GM23338 (cell line): ENCODE measurements around the gene PDE7B. TPM values are rescaled to one million over a fixed set of nuclear protein-coding genes. Genes with fewer than 3 reads are reported as not detected.

Experiments
- ATAC-seq: fragments of 200-7000 bp; cut with Tn5 transposase; 3 replicates; pipeline ENCODE4 v1.9.1; 2020
- DNase-seq: peaks from one replicate; pipeline ENCODE4 v3.0.0-alpha.2; 2015; ENCODE audit warnings: low spot score
- H2AFZ ChIP-seq: fragments of 200-600 bp; sonication (generic); 2 replicates; pipeline ENCODE4 v1.8.0; 2016; ENCODE audit warnings: antibody characterized with exemption, mild to moderate bottlenecking, moderate library complexity
- H3F3A ChIP-seq: fragments of 200-600 bp; sonication (generic); replicated peaks from 2 replicates; pipeline ENCODE4 v1.8.0; 2017; ENCODE audit warnings: antibody characterized with exemption, mixed run types, low read depth
- H3K27ac ChIP-seq: fragments of 200-600 bp; sonication (generic); 2 replicates; pipeline ENCODE4 v1.6.1; 2016; ENCODE audit warnings: low read depth
- H3K27me3 ChIP-seq: fragments of 200-600 bp; sonication (generic); 2 replicates; pipeline ENCODE4 v1.8.0; 2016; ENCODE audit warnings: mild to moderate bottlenecking, mixed run types, moderate library complexity; ENCODE audit not compliant: insufficient read depth
- H3K36me3 ChIP-seq: fragments of 200-600 bp; sonication (generic); 2 replicates; pipeline ENCODE4 v1.8.0; 2016; ENCODE audit warnings: mild to moderate bottlenecking; ENCODE audit not compliant: insufficient read depth
- H3K4me1 ChIP-seq: fragments of 200-600 bp; sonication (generic); 2 replicates; pipeline ENCODE4 v1.8.0; 2016; ENCODE audit warnings: mild to moderate bottlenecking, moderate library complexity; ENCODE audit not compliant: insufficient read depth
- H3K4me2 ChIP-seq: fragments of 200-600 bp; sonication (generic); 2 replicates; pipeline ENCODE4 v1.7.1; 2017; ENCODE audit warnings: mixed run types
- H3K4me3 ChIP-seq: fragments of 200-600 bp; sonication (generic); 2 replicates; pipeline ENCODE4 v1.6.1; 2016; ENCODE audit warnings: mixed run types
- H3K79me2 ChIP-seq: fragments of 200-600 bp; sonication (generic); replicated peaks from 2 replicates; pipeline ENCODE4 v1.8.0; 2017; ENCODE audit warnings: mild to moderate bottlenecking; ENCODE audit not compliant: insufficient read depth
- H3K9me2 ChIP-seq: fragments of 200-600 bp; sonication (generic); 2 replicates; pipeline ENCODE4 v1.8.0; 2017; ENCODE audit not compliant: insufficient read depth
- H4K20me1 ChIP-seq: fragments of 200-600 bp; sonication (generic); replicated peaks from 2 replicates; pipeline ENCODE4 v1.8.0; 2017; ENCODE audit warnings: mild to moderate bottlenecking; ENCODE audit not compliant: insufficient read depth
- H3K27ac Mint-ChIP-seq: 2 replicates; pipeline ENCODE4 v1.8.0; 2020; ENCODE audit warnings: inconsistent platforms, mild to moderate bottlenecking, moderate library complexity, mixed read lengths
- H3K27me3 Mint-ChIP-seq: 3 replicates; pipeline ENCODE4 v1.8.0; 2022; ENCODE audit warnings: low read depth, mild to moderate bottlenecking, moderate library complexity, mixed read lengths, inconsistent platforms; ENCODE audit not compliant: insufficient read depth, poor library complexity
- H3K36me3 Mint-ChIP-seq: 3 replicates; pipeline ENCODE4 v1.8.0; 2021; ENCODE audit warnings: low read depth, mild to moderate bottlenecking, inconsistent platforms, moderate library complexity, mixed read lengths
- H3K4me1 Mint-ChIP-seq: 3 replicates; pipeline ENCODE4 v1.8.0; 2020; ENCODE audit warnings: mild to moderate bottlenecking, inconsistent platforms, mixed read lengths
- H3K4me3 Mint-ChIP-seq: 3 replicates; pipeline ENCODE4 v1.8.0; 2021; ENCODE audit warnings: moderate library complexity, mild to moderate bottlenecking, inconsistent platforms, mixed read lengths
- H3K9me3 Mint-ChIP-seq: 3 replicates; pipeline ENCODE4 v1.8.0; 2020; ENCODE audit warnings: moderate library complexity, mild to moderate bottlenecking, inconsistent platforms, mixed read lengths
- CREB1 ChIP-seq: fragments of 250-450 bp; sonication (Bioruptor Pico); IDR thresholded peaks from 2 replicates; pipeline ENCODE4 v1.5.0; 2020; ENCODE audit warnings: low read depth, mild to moderate bottlenecking, moderate library complexity
- ETS1 ChIP-seq: IDR thresholded peaks from 2 replicates; pipeline ENCODE4 v1.6.1; 2016; ENCODE audit warnings: antibody characterized with exemption
- EZH2 ChIP-seq: fragments of 200-600 bp; sonication (generic); IDR thresholded peaks from one replicate; pipeline ENCODE4 v1.8.0; 2017; ENCODE audit warnings: antibody characterized with exemption, mild to moderate bottlenecking, low read depth; ENCODE audit not compliant: unreplicated experiment
- EZH2phosphoT487 ChIP-seq: fragments of 200-600 bp; sonication (generic); IDR thresholded peaks from one replicate; pipeline ENCODE4 v1.8.1; 2018; ENCODE audit warnings: antibody characterized with exemption; ENCODE audit not compliant: unreplicated experiment
- JUNB ChIP-seq: IDR thresholded peaks from one replicate; pipeline ENCODE4 v1.6.1; 2016; ENCODE audit warnings: antibody characterized with exemption; ENCODE audit not compliant: unreplicated experiment
- NANOG ChIP-seq: IDR thresholded peaks from 2 replicates; pipeline ENCODE4 v1.6.1; 2016; ENCODE audit warnings: antibody characterized with exemption, borderline replicate concordance
- POLR2AphosphoS5 ChIP-seq: IDR thresholded peaks from 2 replicates; pipeline ENCODE4 v1.6.1; 2016; ENCODE audit warnings: antibody characterized with exemption, low read depth
- STAT1 ChIP-seq: IDR thresholded peaks from one replicate; pipeline ENCODE4 v1.6.1; 2016; ENCODE audit warnings: antibody characterized with exemption; ENCODE audit not compliant: unreplicated experiment
- ZNF114 ChIP-seq: fragments of 250-450 bp; sonication (Bioruptor Pico); IDR thresholded peaks from 2 replicates; pipeline ENCODE4 v1.5.0; 2020; ENCODE audit warnings: mild to moderate bottlenecking, moderate library complexity
- polyA plus RNA-seq: library from polyadenylated mRNA; unstranded; fragments of >200 nt; fragmentation: Nextera tagmentation; extraction: Ambion mirVana; gene quantifications from 2 replicates; pipeline ENCODE4 v1.2.1, GENCODE V29; 2016
- total RNA-seq: library from RNA; depleted of rRNA; stranded (reverse); fragments of >200 nt; shearing (Covaris generic); gene quantifications from 2 replicates; pipeline ENCODE4 v1.2.3, GENCODE V29; 2014
- TF ChIP-seq, protein P1 (sequence below): fragments of 250-450 bp; sonication (Bioruptor Pico); IDR thresholded peaks from 2 replicates; pipeline ENCODE4 v1.5.0; 2020; ENCODE audit warnings: mild to moderate bottlenecking, moderate library complexity
- TF ChIP-seq, protein P2 (sequence below): IDR thresholded peaks from one replicate; pipeline ENCODE4 v1.6.1; 2018; ENCODE audit warnings: antibody characterized with exemption; ENCODE audit not compliant: unreplicated experiment

PDE7B gene
- total and polyA plus RNA-seq, 2 experiments from 2014 or later = 0.07 TPM; not detected in 1

DNA sequence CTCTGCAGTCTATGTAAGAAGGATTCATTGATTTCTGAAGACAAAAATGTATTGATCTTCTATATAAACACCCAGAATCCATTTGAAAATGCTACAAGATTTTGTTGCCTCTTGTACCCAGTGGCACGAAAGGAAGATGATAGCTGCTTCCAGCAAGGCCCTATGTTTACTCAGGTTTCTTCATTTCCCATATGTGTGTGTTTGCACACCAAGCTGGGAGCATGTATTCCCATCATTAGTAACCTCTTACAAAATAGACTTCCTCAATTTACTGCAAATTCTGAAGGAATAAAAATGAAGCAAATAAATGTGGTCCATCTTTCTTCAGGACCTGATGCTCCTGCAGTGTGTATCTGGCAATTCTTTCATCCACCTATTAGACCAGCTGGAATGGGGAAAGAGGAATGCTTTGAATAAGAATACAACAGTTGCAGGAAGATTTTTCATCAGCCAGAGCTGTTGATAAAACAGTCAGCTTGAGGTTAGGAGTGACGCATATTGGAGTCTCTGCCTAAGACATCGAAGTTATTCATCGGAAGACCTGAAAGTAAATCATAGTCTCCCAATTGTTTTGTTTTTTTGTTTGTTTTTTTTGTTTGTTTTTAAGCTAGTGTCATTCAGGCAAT lies 132.3 kb downstream of the PDE7B start (continued):
- TF ChIP-seq, protein P1, sequence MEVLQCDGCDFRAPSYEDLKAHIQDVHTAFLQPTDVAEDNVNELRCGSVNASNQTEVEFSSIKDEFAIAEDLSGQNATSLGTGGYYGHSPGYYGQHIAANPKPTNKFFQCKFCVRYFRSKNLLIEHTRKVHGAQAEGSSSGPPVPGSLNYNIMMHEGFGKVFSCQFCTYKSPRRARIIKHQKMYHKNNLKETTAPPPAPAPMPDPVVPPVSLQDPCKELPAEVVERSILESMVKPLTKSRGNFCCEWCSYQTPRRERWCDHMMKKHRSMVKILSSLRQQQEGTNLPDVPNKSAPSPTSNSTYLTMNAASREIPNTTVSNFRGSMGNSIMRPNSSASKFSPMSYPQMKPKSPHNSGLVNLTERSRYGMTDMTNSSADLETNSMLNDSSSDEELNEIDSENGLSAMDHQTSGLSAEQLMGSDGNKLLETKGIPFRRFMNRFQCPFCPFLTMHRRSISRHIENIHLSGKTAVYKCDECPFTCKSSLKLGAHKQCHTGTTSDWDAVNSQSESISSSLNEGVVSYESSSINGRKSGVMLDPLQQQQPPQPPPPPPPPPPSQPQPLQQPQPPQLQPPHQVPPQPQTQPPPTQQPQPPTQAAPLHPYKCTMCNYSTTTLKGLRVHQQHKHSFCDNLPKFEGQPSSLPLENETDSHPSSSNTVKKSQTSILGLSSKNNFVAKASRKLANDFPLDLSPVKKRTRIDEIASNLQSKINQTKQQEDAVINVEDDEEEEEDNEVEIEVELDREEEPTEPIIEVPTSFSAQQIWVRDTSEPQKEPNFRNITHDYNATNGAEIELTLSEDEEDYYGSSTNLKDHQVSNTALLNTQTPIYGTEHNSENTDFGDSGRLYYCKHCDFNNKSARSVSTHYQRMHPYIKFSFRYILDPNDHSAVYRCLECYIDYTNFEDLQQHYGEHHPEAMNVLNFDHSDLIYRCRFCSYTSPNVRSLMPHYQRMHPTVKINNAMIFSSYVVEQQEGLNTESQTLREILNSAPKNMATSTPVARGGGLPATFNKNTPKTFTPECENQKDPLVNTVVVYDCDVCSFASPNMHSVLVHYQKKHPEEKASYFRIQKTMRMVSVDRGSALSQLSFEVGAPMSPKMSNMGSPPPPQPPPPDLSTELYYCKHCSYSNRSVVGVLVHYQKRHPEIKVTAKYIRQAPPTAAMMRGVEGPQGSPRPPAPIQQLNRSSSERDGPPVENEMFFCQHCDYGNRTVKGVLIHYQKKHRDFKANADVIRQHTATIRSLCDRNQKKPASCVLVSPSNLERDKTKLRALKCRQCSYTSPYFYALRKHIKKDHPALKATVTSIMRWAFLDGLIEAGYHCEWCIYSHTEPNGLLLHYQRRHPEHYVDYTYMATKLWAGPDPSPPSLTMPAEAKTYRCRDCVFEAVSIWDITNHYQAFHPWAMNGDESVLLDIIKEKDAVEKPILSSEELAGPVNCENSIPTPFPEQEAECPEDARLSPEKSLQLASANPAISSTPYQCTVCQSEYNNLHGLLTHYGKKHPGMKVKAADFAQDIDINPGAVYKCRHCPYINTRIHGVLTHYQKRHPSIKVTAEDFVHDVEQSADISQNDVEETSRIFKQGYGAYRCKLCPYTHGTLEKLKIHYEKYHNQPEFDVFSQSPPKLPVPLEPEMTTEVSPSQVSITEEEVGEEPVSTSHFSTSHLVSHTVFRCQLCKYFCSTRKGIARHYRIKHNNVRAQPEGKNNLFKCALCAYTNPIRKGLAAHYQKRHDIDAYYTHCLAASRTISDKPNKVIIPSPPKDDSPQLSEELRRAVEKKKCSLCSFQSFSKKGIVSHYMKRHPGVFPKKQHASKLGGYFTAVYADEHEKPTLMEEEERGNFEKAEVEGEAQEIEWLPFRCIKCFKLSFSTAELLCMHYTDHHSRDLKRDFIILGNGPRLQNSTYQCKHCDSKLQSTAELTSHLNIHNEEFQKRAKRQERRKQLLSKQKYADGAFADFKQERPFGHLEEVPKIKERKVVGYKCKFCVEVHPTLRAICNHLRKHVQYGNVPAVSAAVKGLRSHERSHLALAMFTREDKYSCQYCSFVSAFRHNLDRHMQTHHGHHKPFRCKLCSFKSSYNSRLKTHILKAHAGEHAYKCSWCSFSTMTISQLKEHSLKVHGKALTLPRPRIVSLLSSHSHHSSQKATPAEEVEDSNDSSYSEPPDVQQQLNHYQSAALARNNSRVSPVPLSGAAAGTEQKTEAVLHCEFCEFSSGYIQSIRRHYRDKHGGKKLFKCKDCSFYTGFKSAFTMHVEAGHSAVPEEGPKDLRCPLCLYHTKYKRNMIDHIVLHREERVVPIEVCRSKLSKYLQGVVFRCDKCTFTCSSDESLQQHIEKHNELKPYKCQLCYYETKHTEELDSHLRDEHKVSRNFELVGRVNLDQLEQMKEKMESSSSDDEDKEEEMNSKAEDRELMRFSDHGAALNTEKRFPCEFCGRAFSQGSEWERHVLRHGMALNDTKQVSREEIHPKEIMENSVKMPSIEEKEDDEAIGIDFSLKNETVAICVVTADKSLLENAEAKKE = no peak
- TF ChIP-seq JUNB (no peak), ZNF114 (no peak)

- DNase-seq (no peak), ATAC-seq (no peak)
- no peaks in the 10 kb centered on the region for H3K36me3 Mint-ChIP-seq
- H3K9me3 Mint-ChIP-seq = no peaks in the 10 kb centered on the region
- 0 out of 2 replicates have a peak overlapping the region, but pooled peaks have one; percentile 14 for H2AFZ ChIP-seq
- no peaks in the 10 kb centered on the region for H3F3A ChIP-seq
- no peaks in the 10 kb centered on the region for H3K27me3 Mint-ChIP-seq
- no peaks in the 10 kb centered on the region for H3K36me3 ChIP-seq
- no peak overlapping the region for H3K4me3 Mint-ChIP-seq
- no peaks in the 10 kb centered on the region; the same call in 1 of the 2 replicates for H3K9me2 ChIP-seq
- no peaks in the 10 kb centered on the region for H3K4me1 ChIP-seq
- H3K27ac ChIP-seq = no peak overlapping the region
- no peaks in the 10 kb centered on the region for H3K27me3 ChIP-seq
- no peak overlapping the region for H3K27ac Mint-ChIP-seq
- no peak overlapping the region for H3K4me3 ChIP-seq
- H3K79me2 ChIP-seq = no peaks in the 10 kb centered on the region
- no peak overlapping the region for H3K4me2 ChIP-seq
- no peaks in the 10 kb centered on the region for H4K20me1 ChIP-seq
- no peaks in the 10 kb centered on the region for H3K4me1 Mint-ChIP-seq
- TF ChIP-seq EZH2 (no peak), EZH2phosphoT487 (no peak), POLR2AphosphoS5 (no peak), JUNB (no peak), ETS1 (no peak), NANOG (no peak), CREB1 (CRISPR knock-in tag) (no peak), ZNF114 (no peak), STAT1 (no peak)
- TF ChIP-seq, protein P2, sequence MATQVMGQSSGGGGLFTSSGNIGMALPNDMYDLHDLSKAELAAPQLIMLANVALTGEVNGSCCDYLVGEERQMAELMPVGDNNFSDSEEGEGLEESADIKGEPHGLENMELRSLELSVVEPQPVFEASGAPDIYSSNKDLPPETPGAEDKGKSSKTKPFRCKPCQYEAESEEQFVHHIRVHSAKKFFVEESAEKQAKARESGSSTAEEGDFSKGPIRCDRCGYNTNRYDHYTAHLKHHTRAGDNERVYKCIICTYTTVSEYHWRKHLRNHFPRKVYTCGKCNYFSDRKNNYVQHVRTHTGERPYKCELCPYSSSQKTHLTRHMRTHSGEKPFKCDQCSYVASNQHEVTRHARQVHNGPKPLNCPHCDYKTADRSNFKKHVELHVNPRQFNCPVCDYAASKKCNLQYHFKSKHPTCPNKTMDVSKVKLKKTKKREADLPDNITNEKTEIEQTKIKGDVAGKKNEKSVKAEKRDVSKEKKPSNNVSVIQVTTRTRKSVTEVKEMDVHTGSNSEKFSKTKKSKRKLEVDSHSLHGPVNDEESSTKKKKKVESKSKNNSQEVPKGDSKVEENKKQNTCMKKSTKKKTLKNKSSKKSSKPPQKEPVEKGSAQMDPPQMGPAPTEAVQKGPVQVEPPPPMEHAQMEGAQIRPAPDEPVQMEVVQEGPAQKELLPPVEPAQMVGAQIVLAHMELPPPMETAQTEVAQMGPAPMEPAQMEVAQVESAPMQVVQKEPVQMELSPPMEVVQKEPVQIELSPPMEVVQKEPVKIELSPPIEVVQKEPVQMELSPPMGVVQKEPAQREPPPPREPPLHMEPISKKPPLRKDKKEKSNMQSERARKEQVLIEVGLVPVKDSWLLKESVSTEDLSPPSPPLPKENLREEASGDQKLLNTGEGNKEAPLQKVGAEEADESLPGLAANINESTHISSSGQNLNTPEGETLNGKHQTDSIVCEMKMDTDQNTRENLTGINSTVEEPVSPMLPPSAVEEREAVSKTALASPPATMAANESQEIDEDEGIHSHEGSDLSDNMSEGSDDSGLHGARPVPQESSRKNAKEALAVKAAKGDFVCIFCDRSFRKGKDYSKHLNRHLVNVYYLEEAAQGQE = no peak
Measured at GRCh38 chr6:135985471-135985870, 134.0 kb downstream of the PDE7B start.
